PFSK-1 (cell line): ENCODE measurements around the gene LZTFL1.

ENCODE experiments used
- FOXP2 ChIP-seq: optimal IDR thresholded peaks from 2 replicates; pipeline ENCODE3; 2011; ENCODE audit warnings: borderline replicate concordance, control low read depth, inconsistent platforms; ENCODE audit not compliant: insufficient read depth; ENCODE audit errors: extremely low read length, extremely low read depth
- POLR2AphosphoS5 ChIP-seq: IDR thresholded peaks from 2 replicates; pipeline ENCODE4 v1.6.1; 2012; ENCODE audit warnings: low read depth, mild to moderate bottlenecking, control low read depth, low read length, moderate library complexity
- SIN3A ChIP-seq: IDR thresholded peaks from 2 replicates; pipeline ENCODE4 v1.6.1; 2012; ENCODE audit warnings: mild to moderate bottlenecking, low read length, moderate library complexity, borderline replicate concordance; ENCODE audit not compliant: insufficient read depth
- TAF1 ChIP-seq: IDR thresholded peaks from 2 replicates; pipeline ENCODE4 v1.6.1; 2012; ENCODE audit warnings: low read length, control low read depth, borderline replicate concordance; ENCODE audit not compliant: insufficient read depth
- TF ChIP-seq, protein P1 (sequence below), 2 experiments: IDR thresholded peaks; 2 replicates each; pipeline versions ENCODE4 v1.6.1 to v1.8.0; 2011 to 2012; ENCODE audit warnings: low read depth in 2 of 2, low read length in 2 of 2, control low read depth in 1 of 2, inconsistent platforms in 1 of 2, mild to moderate bottlenecking in 1 of 2, moderate library complexity in 1 of 2; ENCODE audit not compliant: insufficient read depth in 1 of 2

The LZTFL1 gene

DNA sequence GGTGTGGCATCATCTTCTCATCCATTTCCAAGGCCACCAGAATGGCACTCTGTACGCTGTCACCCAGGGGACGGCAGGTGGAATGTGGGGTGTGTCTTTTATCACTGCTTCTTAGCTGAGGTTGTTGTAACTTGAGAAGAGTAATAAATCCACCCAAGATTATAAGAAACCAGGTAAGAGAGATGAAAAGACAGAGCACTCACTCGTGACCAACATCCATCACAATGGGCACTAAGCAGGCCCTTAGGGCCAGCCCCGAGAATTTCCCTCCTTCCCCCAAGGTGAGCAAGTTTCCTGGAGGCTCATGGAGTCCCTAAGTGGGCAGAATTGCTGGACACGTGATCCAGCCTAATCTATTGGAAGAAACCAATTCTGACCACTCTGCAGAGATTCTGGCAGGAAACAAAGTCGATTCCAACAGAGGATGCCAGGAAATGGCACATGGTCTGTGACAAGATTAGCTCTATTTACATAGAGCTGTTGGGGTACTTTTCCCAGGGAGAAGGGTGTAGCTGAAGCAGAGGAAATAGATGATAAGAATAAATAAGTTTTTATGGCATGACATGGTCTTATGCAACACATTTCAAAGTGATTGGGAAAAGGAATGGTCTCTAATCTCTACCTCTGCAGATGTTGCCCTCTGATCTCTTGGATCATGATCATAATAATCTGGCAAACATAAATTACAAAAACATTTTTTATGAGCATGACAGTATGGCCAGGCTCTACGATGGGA, 68.0 kb downstream of the LZTFL1 start:
- TF ChIP-seq POLR2AphosphoS5, result no peak
- TF ChIP-seq SIN3A, result no peak
- no peak for TF ChIP-seq TAF1
- no peak for TF ChIP-seq FOXP2
- TF ChIP-seq, protein P1, sequence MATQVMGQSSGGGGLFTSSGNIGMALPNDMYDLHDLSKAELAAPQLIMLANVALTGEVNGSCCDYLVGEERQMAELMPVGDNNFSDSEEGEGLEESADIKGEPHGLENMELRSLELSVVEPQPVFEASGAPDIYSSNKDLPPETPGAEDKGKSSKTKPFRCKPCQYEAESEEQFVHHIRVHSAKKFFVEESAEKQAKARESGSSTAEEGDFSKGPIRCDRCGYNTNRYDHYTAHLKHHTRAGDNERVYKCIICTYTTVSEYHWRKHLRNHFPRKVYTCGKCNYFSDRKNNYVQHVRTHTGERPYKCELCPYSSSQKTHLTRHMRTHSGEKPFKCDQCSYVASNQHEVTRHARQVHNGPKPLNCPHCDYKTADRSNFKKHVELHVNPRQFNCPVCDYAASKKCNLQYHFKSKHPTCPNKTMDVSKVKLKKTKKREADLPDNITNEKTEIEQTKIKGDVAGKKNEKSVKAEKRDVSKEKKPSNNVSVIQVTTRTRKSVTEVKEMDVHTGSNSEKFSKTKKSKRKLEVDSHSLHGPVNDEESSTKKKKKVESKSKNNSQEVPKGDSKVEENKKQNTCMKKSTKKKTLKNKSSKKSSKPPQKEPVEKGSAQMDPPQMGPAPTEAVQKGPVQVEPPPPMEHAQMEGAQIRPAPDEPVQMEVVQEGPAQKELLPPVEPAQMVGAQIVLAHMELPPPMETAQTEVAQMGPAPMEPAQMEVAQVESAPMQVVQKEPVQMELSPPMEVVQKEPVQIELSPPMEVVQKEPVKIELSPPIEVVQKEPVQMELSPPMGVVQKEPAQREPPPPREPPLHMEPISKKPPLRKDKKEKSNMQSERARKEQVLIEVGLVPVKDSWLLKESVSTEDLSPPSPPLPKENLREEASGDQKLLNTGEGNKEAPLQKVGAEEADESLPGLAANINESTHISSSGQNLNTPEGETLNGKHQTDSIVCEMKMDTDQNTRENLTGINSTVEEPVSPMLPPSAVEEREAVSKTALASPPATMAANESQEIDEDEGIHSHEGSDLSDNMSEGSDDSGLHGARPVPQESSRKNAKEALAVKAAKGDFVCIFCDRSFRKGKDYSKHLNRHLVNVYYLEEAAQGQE (IDR thresholded peaks at IDR 0.05; ENCODE audit: insufficient read depth in 1 of 2, low read depth in 2 of 2, low read length in 2 of 2), result no peak
